Measurements from ENCODE around the gene PRRC2C. TPM values are rescaled to one million over a fixed set of nuclear protein-coding genes. Genes with fewer than 3 reads are reported as not detected.

The PRRC2C gene
- total RNA-seq (2022; extraction: Qiagen RNA extraction) = 59.1 to 80.1 TPM (median 75.6 TPM) in 5 replicates

DNA sequence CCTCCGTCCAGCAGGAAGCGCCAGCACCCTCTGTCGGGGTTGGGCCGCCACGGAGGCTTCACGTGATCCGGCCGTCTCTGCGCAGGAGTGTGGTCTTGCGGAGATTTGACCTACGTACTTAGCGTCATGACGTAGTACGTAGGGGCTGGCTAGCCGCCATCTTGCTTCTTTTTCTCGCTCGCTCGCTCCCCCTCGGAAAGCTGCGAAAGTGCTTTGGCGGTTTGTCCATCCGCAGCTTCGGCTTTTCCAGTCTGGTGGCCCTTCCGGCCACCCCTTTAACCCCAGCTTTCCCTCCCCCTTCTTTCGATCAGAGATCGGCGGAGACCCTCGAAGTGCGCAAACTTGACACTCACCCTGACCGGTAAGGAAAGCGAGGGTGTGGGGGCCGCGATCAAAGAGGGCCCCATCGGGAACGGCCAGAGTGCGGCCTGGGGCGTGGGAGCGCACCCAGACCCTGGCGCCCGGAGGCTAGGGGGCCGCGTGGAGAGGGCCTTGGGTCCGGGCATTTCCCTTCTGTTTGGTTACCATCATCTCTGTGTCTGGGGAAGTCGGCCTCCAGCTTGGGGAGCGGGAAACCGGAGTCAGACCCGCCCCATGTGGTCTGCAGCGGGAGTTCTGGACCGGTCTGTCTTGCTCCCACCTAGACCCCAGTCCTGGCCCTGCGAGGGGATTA, at the start of gene PRRC2C:
Gene PRRC2C, plus strand, starts transcription at position 156 of the 673 bp plus-strand sequence. CDS start 26,559 bp downstream, outside the sequence.

GRCh38 chr1:171622152-171622462, 136.8 kb downstream of the PRRC2C start, which contains the start of gene MYOCOS:
TSS of gene MYOCOS (plus strand) at chr1:171622243. CDS start at chr1:171623884, 1,641 bp downstream.

Other genes with a start within 250 kb of the PRRC2C start
- gene FMO1, start 237.0 kb upstream of the PRRC2C start, total RNA-seq (2022; extraction: Qiagen RNA extraction) = not detected in 5 replicates
- gene FMO4, start 171.3 kb upstream of the PRRC2C start, total RNA-seq (2022; extraction: Qiagen RNA extraction) = 0.44 to 0.68 TPM (median 0.50 TPM) in 5 replicates
- gene MYOCOS, start 136.7 kb downstream of the PRRC2C start, total RNA-seq (2022; extraction: Qiagen RNA extraction) = not detected in 5 replicates
- gene MYOC, start 167.2 kb downstream of the PRRC2C start, total RNA-seq (2022; extraction: Qiagen RNA extraction) = not detected in 5 replicates

Data from A549 treated with CORT108297 at 1 μM for 4 hours (cell line).